Neural progenitor cell (in vitro differentiated cells): ENCODE data around the gene SLC39A2.

ENCODE experiments used
- CTCF ChIP-seq: fragments of 200-600 bp; sonication (generic); IDR thresholded peaks from 2 replicates; pipeline ENCODE4 v1.5.1; 2017; ENCODE audit warnings: antibody characterized with exemption, mild to moderate bottlenecking
- EZH2 ChIP-seq: fragments of 200-600 bp; sonication (generic); IDR thresholded peaks from 2 replicates; pipeline ENCODE4 v1.6.1; 2017; ENCODE audit warnings: antibody characterized with exemption, mild to moderate bottlenecking, moderate library complexity

GRCh38 chr14:20999591-20999990 is 498 bp downstream of the SLC39A2 start:
- TF ChIP-seq EZH2: no peak
- TF ChIP-seq CTCF: no peak
